Esophagus muscularis mucosa (tissue), 4 donors: ENCODE results near the gene STARD7. TPM values are rescaled to one million over a fixed set of nuclear protein-coding genes. Genes with fewer than 3 reads are reported as not detected.

Experiments used
- DNase-seq: peaks from one replicate; pipeline ENCODE4 v3.0.0-alpha.2; 2017; ENCODE audit errors: extremely low spot score
- H3K27ac ChIP-seq, 4 donors: fragments of 200-600 bp; sonication (generic); replicated peaks in 1 of 4; 1 replicate in 3 of 4; 2 replicates in 1 of 4; pipeline ENCODE4 v1.5.1; 2016 to 2019; ENCODE audit warnings: mild to moderate bottlenecking in 1 of 4
- H3K27me3 ChIP-seq, 4 donors: fragments of 200-600 bp; sonication (generic); one replicate each; pipeline versions ENCODE4 v1.5.1 to v1.6.0; 2016 to 2019
- H3K36me3 ChIP-seq, 4 donors: fragments of 200-600 bp; sonication (generic); one replicate each; pipeline ENCODE4 v1.5.1; 2016 to 2019
- H3K4me1 ChIP-seq, 4 donors: fragments of 200-600 bp; sonication (generic); one replicate each; pipeline ENCODE4 v1.5.1; 2016 to 2019
- H3K4me3 ChIP-seq, 4 donors: fragments of 200-600 bp; sonication (generic); 1 replicate in 2 of 4; 2 replicates in 2 of 4; pipeline ENCODE4 v1.5.1; 2016 to 2019; ENCODE audit warnings: mild to moderate bottlenecking in 4 of 4, moderate library complexity in 1 of 4
- H3K9me3 ChIP-seq, 4 donors: fragments of 200-600 bp; sonication (generic); 1 replicate in 3 of 4; 2 replicates in 1 of 4; pipeline ENCODE4 v1.5.1; 2016 to 2019
- EP300 ChIP-seq: sonication (generic); formaldehyde crosslinking; IDR thresholded peaks from one replicate; pipeline ENCODE4 v1.6.1; 2017; ENCODE audit warnings: antibody characterized with exemption
- POLR2A ChIP-seq: fragments of 450-650 bp; IDR thresholded peaks from one replicate; pipeline ENCODE4 v1.6.1; 2017; ENCODE audit warnings: antibody characterized with exemption, moderate library complexity, mild to moderate bottlenecking, low read depth
- POLR2AphosphoS5 ChIP-seq, 2 donors: sonication (generic); formaldehyde crosslinking; IDR thresholded peaks; one replicate each; pipeline ENCODE4 v1.6.1; 2017; ENCODE audit warnings: antibody characterized with exemption in 2 of 2
- WGBS: methylation state at CpG from one replicate; pipeline ENCODE4 v1.1.5; 2018; 5-methylcytosine and 5-hydroxymethylcytosine counted together
- intact Hi-C: fragments of 100-400 bp; cut with DNase I; formaldehyde crosslinking; loops from one replicate; pipeline ENCODE4 v1.15.1; 2023
- total RNA-seq, 4 donors: library from RNA; depleted of rRNA; stranded (reverse); fragments of >200 nt; gene quantifications; one replicate each; pipeline versions ENCODE4 v1.1.0 to v1.2.1, GENCODE V29; 2016
- TF ChIP-seq, protein P1 (sequence below), 3 experiments: fragments of 200-600 bp in 2 of 3; fragments of 450-650 bp in 1 of 3; sonication (generic) in 2 of 3; IDR thresholded peaks; one replicate each; pipeline ENCODE4 v1.5.1; 2017 to 2019; ENCODE audit warnings: antibody characterized with exemption in 3 of 3, mild to moderate bottlenecking in 2 of 3, moderate library complexity in 1 of 3

The STARD7 gene
- total RNA-seq, 4 donors from 2014 or later: 85.0 to 110 (median 92.2) TPM

GRCh38 chr2:96135621-96136020, 73.0 kb downstream of the STARD7 start:
- WGBS: 73% methylated on average over 5 of the region's 5 CpGs
- TF ChIP-seq POLR2AphosphoS5 (IDR thresholded peaks at IDR 0.05) (no peak), POLR2A (no peak), EP300 (no peak)
- TF ChIP-seq, protein P1, sequence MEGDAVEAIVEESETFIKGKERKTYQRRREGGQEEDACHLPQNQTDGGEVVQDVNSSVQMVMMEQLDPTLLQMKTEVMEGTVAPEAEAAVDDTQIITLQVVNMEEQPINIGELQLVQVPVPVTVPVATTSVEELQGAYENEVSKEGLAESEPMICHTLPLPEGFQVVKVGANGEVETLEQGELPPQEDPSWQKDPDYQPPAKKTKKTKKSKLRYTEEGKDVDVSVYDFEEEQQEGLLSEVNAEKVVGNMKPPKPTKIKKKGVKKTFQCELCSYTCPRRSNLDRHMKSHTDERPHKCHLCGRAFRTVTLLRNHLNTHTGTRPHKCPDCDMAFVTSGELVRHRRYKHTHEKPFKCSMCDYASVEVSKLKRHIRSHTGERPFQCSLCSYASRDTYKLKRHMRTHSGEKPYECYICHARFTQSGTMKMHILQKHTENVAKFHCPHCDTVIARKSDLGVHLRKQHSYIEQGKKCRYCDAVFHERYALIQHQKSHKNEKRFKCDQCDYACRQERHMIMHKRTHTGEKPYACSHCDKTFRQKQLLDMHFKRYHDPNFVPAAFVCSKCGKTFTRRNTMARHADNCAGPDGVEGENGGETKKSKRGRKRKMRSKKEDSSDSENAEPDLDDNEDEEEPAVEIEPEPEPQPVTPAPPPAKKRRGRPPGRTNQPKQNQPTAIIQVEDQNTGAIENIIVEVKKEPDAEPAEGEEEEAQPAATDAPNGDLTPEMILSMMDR (IDR thresholded peaks at IDR 0.05): no peak
- H3K27me3 ChIP-seq: peaks cover 0 to 54% (median 0%) of the 10 kb centered on the region in 4 donors
- H3K9me3 ChIP-seq: no peaks in the 10 kb centered on the region
- H3K4me1 ChIP-seq: no peaks in the 10 kb centered on the region
- H3K27ac ChIP-seq: no peak overlapping the region
- H3K36me3 ChIP-seq: no peaks in the 10 kb centered on the region
- intact Hi-C loops: loop anchor here (10.0 kb wide), 1 partner anchor 369 kb away; the partner anchor contains the start of gene NEURL3
- no peak for DNase-seq
- H3K4me3 ChIP-seq: no peak overlapping the region

- TF ChIP-seq EP300: no peak
- H3K36me3 ChIP-seq: no peaks in the 10 kb centered on the region
- no peaks in the 10 kb centered on the region for H3K9me3 ChIP-seq
- H3K27ac ChIP-seq: no peak overlapping the region
- H3K4me3 ChIP-seq: no peak overlapping the region
- no peaks in the 10 kb centered on the region for H3K4me1 ChIP-seq
- 85% methylated on average over 9 of the region's 9 CpGs for WGBS
- peaks cover 0 to 57% (median 0%) of the 10 kb centered on the region in 4 donors for H3K27me3 ChIP-seq
- no peak for DNase-seq
- intact Hi-C loops: loop anchor here (10.0 kb wide), 1 partner anchor 370 kb away; the partner anchor contains the start of gene NEURL3
Measured at GRCh38 chr2:96135171-96135570, 73.5 kb downstream of the STARD7 start.

Other genes with a start within 250 kb of the STARD7 start
- gene ANKRD36C, start 217.0 kb downstream of the STARD7 start, total RNA-seq: 10 to 100 TPM in 3 of 4 donors, 1 to 10 TPM in 1; 6.0 to 20.3 (median 12.5) TPM
- gene GPAT2, start 173.9 kb downstream of the STARD7 start, total RNA-seq: 1 to 10 TPM; 4.2 to 10.0 (median 8.3) TPM
- gene ADRA2B, start 92.3 kb downstream of the STARD7 start, total RNA-seq: 1 to 10 TPM; 2.1 to 6.0 (median 4.0) TPM
- not detected for gene ASTL, start 70.3 kb downstream of the STARD7 start, total RNA-seq
- gene DUSP2, start 63.4 kb downstream of the STARD7 start, total RNA-seq: 1 to 10 TPM; 1.1 to 5.5 (median 1.7) TPM
- 10 to 100 TPM; 42.8 to 72.0 (median 55.3) TPM for gene TMEM127, start 57.2 kb upstream of the STARD7 start, total RNA-seq
- gene CIAO1, start 57.4 kb upstream of the STARD7 start, total RNA-seq: 100 to 1,000 TPM in 1 of 4 donors, 10 to 100 TPM in 3; 76.4 to 101 (median 92.5) TPM
- 100 to 1,000 TPM in 2 of 4 donors, 10 to 100 TPM in 2; 73.7 to 106 (median 90.8) TPM for gene SNRNP200, start 96.7 kb upstream of the STARD7 start, total RNA-seq
- 1 to 10 TPM in 2 of 4 donors, under 1 TPM in 2; 0.42 to 1.4 (median 0.93) TPM for gene ITPRIPL1, start 116.5 kb upstream of the STARD7 start, total RNA-seq
- 1 to 10 TPM in 2 of 4 donors, under 1 TPM in 2; 0.45 to 1.4 (median 0.87) TPM for gene NCAPH, start 126.9 kb upstream of the STARD7 start, total RNA-seq